Neural progenitor cell (in vitro differentiated cells): ENCODE results near the gene MVB12B.

Source experiments
- EZH2phosphoT487 ChIP-seq: fragments of 200-600 bp; sonication (generic); IDR thresholded peaks from 2 replicates; pipeline ENCODE4 v1.6.1; 2017; ENCODE audit warnings: antibody characterized with exemption
- TF ChIP-seq, protein P1 (sequence below): fragments of 200-600 bp; sonication (generic); IDR thresholded peaks from 2 replicates; pipeline ENCODE4 v1.5.1; 2017; ENCODE audit warnings: antibody characterized with exemption, mild to moderate bottlenecking

DNA sequence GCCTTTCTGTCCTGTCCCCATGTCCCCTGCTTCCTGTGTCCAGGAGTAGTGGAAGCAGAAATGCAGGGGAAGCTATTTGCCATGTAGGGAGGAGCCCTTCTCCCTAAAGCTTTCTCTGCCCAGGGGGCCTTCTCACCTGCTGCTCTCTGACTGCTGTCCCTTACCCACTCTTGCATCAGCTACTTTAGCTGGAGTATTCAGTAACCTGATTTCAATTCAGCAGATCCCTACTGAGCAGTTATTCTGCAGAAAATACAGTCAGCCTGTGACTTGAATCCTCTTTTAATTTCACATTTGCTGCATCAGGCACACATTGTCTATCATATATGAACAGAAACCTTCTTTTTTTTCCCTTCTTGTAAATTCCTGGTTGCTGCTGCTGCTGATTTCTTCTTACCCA is 90.4 kb downstream of the MVB12B start:
- TF ChIP-seq, protein P1, sequence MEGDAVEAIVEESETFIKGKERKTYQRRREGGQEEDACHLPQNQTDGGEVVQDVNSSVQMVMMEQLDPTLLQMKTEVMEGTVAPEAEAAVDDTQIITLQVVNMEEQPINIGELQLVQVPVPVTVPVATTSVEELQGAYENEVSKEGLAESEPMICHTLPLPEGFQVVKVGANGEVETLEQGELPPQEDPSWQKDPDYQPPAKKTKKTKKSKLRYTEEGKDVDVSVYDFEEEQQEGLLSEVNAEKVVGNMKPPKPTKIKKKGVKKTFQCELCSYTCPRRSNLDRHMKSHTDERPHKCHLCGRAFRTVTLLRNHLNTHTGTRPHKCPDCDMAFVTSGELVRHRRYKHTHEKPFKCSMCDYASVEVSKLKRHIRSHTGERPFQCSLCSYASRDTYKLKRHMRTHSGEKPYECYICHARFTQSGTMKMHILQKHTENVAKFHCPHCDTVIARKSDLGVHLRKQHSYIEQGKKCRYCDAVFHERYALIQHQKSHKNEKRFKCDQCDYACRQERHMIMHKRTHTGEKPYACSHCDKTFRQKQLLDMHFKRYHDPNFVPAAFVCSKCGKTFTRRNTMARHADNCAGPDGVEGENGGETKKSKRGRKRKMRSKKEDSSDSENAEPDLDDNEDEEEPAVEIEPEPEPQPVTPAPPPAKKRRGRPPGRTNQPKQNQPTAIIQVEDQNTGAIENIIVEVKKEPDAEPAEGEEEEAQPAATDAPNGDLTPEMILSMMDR: no peak
- TF ChIP-seq EZH2phosphoT487: no peak
